GM23338 (cell line): ENCODE results near the gene UBALD1. TPM values are rescaled to one million over a fixed set of nuclear protein-coding genes. Genes with fewer than 3 reads are reported as not detected.

Experiments
- ATAC-seq: fragments of 200-7000 bp; cut with Tn5 transposase; 3 replicates; pipeline ENCODE4 v1.9.1; 2020
- DNase-seq: peaks from one replicate; pipeline ENCODE4 v3.0.0-alpha.2; 2015; ENCODE audit warnings: low spot score
- H2AFZ ChIP-seq: fragments of 200-600 bp; sonication (generic); 2 replicates; pipeline ENCODE4 v1.8.0; 2016; ENCODE audit warnings: antibody characterized with exemption, mild to moderate bottlenecking, moderate library complexity
- H3F3A ChIP-seq: fragments of 200-600 bp; sonication (generic); replicated peaks from 2 replicates; pipeline ENCODE4 v1.8.0; 2017; ENCODE audit warnings: antibody characterized with exemption, mixed run types, low read depth
- H3K27ac ChIP-seq: fragments of 200-600 bp; sonication (generic); 2 replicates; pipeline ENCODE4 v1.6.1; 2016; ENCODE audit warnings: low read depth
- H3K27me3 ChIP-seq: fragments of 200-600 bp; sonication (generic); 2 replicates; pipeline ENCODE4 v1.8.0; 2016; ENCODE audit warnings: mild to moderate bottlenecking, mixed run types, moderate library complexity; ENCODE audit not compliant: insufficient read depth
- H3K36me3 ChIP-seq: fragments of 200-600 bp; sonication (generic); 2 replicates; pipeline ENCODE4 v1.8.0; 2016; ENCODE audit warnings: mild to moderate bottlenecking; ENCODE audit not compliant: insufficient read depth
- H3K4me1 ChIP-seq: fragments of 200-600 bp; sonication (generic); 2 replicates; pipeline ENCODE4 v1.8.0; 2016; ENCODE audit warnings: mild to moderate bottlenecking, moderate library complexity; ENCODE audit not compliant: insufficient read depth
- H3K4me2 ChIP-seq: fragments of 200-600 bp; sonication (generic); 2 replicates; pipeline ENCODE4 v1.7.1; 2017; ENCODE audit warnings: mixed run types
- H3K4me3 ChIP-seq: fragments of 200-600 bp; sonication (generic); 2 replicates; pipeline ENCODE4 v1.6.1; 2016; ENCODE audit warnings: mixed run types
- H3K79me2 ChIP-seq: fragments of 200-600 bp; sonication (generic); replicated peaks from 2 replicates; pipeline ENCODE4 v1.8.0; 2017; ENCODE audit warnings: mild to moderate bottlenecking; ENCODE audit not compliant: insufficient read depth
- H3K9me2 ChIP-seq: fragments of 200-600 bp; sonication (generic); 2 replicates; pipeline ENCODE4 v1.8.0; 2017; ENCODE audit not compliant: insufficient read depth
- H4K20me1 ChIP-seq: fragments of 200-600 bp; sonication (generic); replicated peaks from 2 replicates; pipeline ENCODE4 v1.8.0; 2017; ENCODE audit warnings: mild to moderate bottlenecking; ENCODE audit not compliant: insufficient read depth
- H3K27ac Mint-ChIP-seq: 2 replicates; pipeline ENCODE4 v1.8.0; 2020; ENCODE audit warnings: inconsistent platforms, mild to moderate bottlenecking, moderate library complexity, mixed read lengths
- H3K27me3 Mint-ChIP-seq: 3 replicates; pipeline ENCODE4 v1.8.0; 2022; ENCODE audit warnings: low read depth, mild to moderate bottlenecking, moderate library complexity, mixed read lengths, inconsistent platforms; ENCODE audit not compliant: insufficient read depth, poor library complexity
- H3K36me3 Mint-ChIP-seq: 3 replicates; pipeline ENCODE4 v1.8.0; 2021; ENCODE audit warnings: low read depth, mild to moderate bottlenecking, inconsistent platforms, moderate library complexity, mixed read lengths
- H3K4me1 Mint-ChIP-seq: 3 replicates; pipeline ENCODE4 v1.8.0; 2020; ENCODE audit warnings: mild to moderate bottlenecking, inconsistent platforms, mixed read lengths
- H3K4me3 Mint-ChIP-seq: 3 replicates; pipeline ENCODE4 v1.8.0; 2021; ENCODE audit warnings: moderate library complexity, mild to moderate bottlenecking, inconsistent platforms, mixed read lengths
- H3K9me3 Mint-ChIP-seq: 3 replicates; pipeline ENCODE4 v1.8.0; 2020; ENCODE audit warnings: moderate library complexity, mild to moderate bottlenecking, inconsistent platforms, mixed read lengths
- CREB1 ChIP-seq: fragments of 250-450 bp; sonication (Bioruptor Pico); IDR thresholded peaks from 2 replicates; pipeline ENCODE4 v1.5.0; 2020; ENCODE audit warnings: low read depth, mild to moderate bottlenecking, moderate library complexity
- EZH2 ChIP-seq: fragments of 200-600 bp; sonication (generic); IDR thresholded peaks from one replicate; pipeline ENCODE4 v1.8.0; 2017; ENCODE audit warnings: antibody characterized with exemption, mild to moderate bottlenecking, low read depth; ENCODE audit not compliant: unreplicated experiment
- EZH2phosphoT487 ChIP-seq: fragments of 200-600 bp; sonication (generic); IDR thresholded peaks from one replicate; pipeline ENCODE4 v1.8.1; 2018; ENCODE audit warnings: antibody characterized with exemption; ENCODE audit not compliant: unreplicated experiment
- JUNB ChIP-seq: IDR thresholded peaks from one replicate; pipeline ENCODE4 v1.6.1; 2016; ENCODE audit warnings: antibody characterized with exemption; ENCODE audit not compliant: unreplicated experiment
- NANOG ChIP-seq: IDR thresholded peaks from 2 replicates; pipeline ENCODE4 v1.6.1; 2016; ENCODE audit warnings: antibody characterized with exemption, borderline replicate concordance
- POLR2AphosphoS5 ChIP-seq: IDR thresholded peaks from 2 replicates; pipeline ENCODE4 v1.6.1; 2016; ENCODE audit warnings: antibody characterized with exemption, low read depth
- STAT1 ChIP-seq: IDR thresholded peaks from one replicate; pipeline ENCODE4 v1.6.1; 2016; ENCODE audit warnings: antibody characterized with exemption; ENCODE audit not compliant: unreplicated experiment
- ZNF114 ChIP-seq: fragments of 250-450 bp; sonication (Bioruptor Pico); IDR thresholded peaks from 2 replicates; pipeline ENCODE4 v1.5.0; 2020; ENCODE audit warnings: mild to moderate bottlenecking, moderate library complexity
- ZNF331 ChIP-seq: fragments of 250-450 bp; sonication (Bioruptor Pico); IDR thresholded peaks from 2 replicates; pipeline ENCODE4 v1.5.0; 2020; ENCODE audit warnings: low read depth, mild to moderate bottlenecking, moderate library complexity
- ZNF462 ChIP-seq: fragments of 250-450 bp; sonication (Bioruptor Pico); IDR thresholded peaks from 2 replicates; pipeline ENCODE4 v1.5.0; 2020; ENCODE audit warnings: mild to moderate bottlenecking, moderate library complexity
- polyA plus RNA-seq: library from polyadenylated mRNA; unstranded; fragments of >200 nt; fragmentation: Nextera tagmentation; extraction: Ambion mirVana; gene quantifications from 2 replicates; pipeline ENCODE4 v1.2.1, GENCODE V29; 2016
- total RNA-seq: library from RNA; depleted of rRNA; stranded (reverse); fragments of >200 nt; shearing (Covaris generic); gene quantifications from 2 replicates; pipeline ENCODE4 v1.2.3, GENCODE V29; 2014
- TF ChIP-seq, protein P1 (sequence below): IDR thresholded peaks from one replicate; pipeline ENCODE4 v1.6.1; 2018; ENCODE audit warnings: antibody characterized with exemption; ENCODE audit not compliant: unreplicated experiment
- TF ChIP-seq, protein P2 (sequence below): IDR thresholded peaks from 2 replicates; pipeline ENCODE4 v1.6.1; 2016; ENCODE audit warnings: antibody characterized with exemption
- TF ChIP-seq, protein P3 (sequence below), 2 experiments: fragments of 200-600 bp in 1 of 2; sonication (generic) in 1 of 2; conservative IDR thresholded peaks; 2 replicates each; pipeline versions ENCODE4 v1.5.1 to v1.6.1; 2016 to 2017; ENCODE audit warnings: antibody characterized with exemption in 2 of 2, low read depth in 2 of 2, mild to moderate bottlenecking in 2 of 2, moderate library complexity in 1 of 2

Gene UBALD1
- total and polyA plus RNA-seq, 2 experiments from 2014 or later: 20.7 to 32.8 TPM

DNA sequence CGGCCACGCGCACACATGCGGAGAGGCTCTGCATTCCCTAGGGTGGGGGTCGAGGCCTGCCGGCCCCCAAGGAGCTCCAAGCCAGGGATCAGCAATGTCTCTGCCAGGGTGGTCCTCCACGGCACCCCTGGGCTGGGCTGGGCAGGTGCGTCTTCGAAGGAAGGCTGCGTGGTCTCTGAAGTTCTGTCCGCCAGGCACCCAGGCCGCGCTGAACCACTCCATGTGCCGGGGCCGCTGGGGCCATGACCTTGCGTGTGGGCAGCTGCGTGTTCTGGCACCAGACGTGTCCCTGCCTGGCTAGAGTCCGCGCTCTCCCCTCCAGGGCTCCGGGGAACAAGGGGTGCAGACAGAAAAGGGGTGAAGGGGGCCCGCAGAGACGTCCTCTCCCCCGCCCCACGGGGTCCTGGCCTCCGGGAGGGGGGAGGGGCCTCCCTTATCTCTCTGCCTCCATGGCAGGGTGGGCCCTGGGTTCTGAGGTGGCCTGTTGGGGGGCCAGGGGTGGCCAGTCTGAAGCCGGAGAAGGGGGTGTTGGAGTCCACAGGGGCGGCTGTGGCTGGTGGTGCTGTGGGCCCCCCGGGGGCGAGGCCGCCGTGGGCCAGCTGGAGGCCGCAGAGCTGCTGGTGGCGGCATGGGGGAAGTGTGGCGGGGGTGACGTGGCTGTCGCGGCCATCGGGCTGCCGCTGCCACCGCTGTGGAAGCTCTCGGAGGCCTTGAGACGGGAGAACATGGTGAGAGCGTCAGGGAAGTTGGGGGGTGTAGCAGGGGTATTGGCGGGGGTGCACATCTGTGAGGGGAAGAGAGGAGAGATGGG is 5.3 kb downstream of the UBALD1 start:
- Histone ChIP-seq H3K4me2 (no peak overlapping the region), H3K27me3 (no peaks in the 10 kb centered on the region), H3K27ac (no peak overlapping the region), H3K9me2 (no peaks in the 10 kb centered on the region), H4K20me1 (peaks cover 7% of the 10 kb centered on the region), H3K4me1 (peaks cover 22% of the 10 kb centered on the region), H2AFZ (no peak overlapping the region), H3K36me3 (no peaks in the 10 kb centered on the region), H3K4me3 (no peak overlapping the region), H3F3A (peaks cover 12% of the 10 kb centered on the region), H3K79me2 (peaks cover 42% of the 10 kb centered on the region)
- Mint-ChIP-seq H3K4me1 (peaks cover 16% of the 10 kb centered on the region), H3K27ac (no peak overlapping the region), H3K9me3 (no peaks in the 10 kb centered on the region), H3K27me3 (peaks cover 20% of the 10 kb centered on the region), H3K36me3 (peaks cover 12% of the 10 kb centered on the region), H3K4me3 (no peak overlapping the region)
- DNase-seq (no peak), ATAC-seq (no peak)
- TF ChIP-seq EZH2phosphoT487 (no peak), POLR2AphosphoS5 (no peak), STAT1 (no peak), ZNF114 (CRISPR knock-in tag) (no peak), EZH2 (no peak), JUNB (no peak), NANOG (no peak), ZNF331 (no peak), ZNF462 (CRISPR knock-in tag) (no peak), CREB1 (CRISPR knock-in tag) (no peak)
- TF ChIP-seq, protein P1, sequence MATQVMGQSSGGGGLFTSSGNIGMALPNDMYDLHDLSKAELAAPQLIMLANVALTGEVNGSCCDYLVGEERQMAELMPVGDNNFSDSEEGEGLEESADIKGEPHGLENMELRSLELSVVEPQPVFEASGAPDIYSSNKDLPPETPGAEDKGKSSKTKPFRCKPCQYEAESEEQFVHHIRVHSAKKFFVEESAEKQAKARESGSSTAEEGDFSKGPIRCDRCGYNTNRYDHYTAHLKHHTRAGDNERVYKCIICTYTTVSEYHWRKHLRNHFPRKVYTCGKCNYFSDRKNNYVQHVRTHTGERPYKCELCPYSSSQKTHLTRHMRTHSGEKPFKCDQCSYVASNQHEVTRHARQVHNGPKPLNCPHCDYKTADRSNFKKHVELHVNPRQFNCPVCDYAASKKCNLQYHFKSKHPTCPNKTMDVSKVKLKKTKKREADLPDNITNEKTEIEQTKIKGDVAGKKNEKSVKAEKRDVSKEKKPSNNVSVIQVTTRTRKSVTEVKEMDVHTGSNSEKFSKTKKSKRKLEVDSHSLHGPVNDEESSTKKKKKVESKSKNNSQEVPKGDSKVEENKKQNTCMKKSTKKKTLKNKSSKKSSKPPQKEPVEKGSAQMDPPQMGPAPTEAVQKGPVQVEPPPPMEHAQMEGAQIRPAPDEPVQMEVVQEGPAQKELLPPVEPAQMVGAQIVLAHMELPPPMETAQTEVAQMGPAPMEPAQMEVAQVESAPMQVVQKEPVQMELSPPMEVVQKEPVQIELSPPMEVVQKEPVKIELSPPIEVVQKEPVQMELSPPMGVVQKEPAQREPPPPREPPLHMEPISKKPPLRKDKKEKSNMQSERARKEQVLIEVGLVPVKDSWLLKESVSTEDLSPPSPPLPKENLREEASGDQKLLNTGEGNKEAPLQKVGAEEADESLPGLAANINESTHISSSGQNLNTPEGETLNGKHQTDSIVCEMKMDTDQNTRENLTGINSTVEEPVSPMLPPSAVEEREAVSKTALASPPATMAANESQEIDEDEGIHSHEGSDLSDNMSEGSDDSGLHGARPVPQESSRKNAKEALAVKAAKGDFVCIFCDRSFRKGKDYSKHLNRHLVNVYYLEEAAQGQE: no peak
- TF ChIP-seq, protein P2, sequence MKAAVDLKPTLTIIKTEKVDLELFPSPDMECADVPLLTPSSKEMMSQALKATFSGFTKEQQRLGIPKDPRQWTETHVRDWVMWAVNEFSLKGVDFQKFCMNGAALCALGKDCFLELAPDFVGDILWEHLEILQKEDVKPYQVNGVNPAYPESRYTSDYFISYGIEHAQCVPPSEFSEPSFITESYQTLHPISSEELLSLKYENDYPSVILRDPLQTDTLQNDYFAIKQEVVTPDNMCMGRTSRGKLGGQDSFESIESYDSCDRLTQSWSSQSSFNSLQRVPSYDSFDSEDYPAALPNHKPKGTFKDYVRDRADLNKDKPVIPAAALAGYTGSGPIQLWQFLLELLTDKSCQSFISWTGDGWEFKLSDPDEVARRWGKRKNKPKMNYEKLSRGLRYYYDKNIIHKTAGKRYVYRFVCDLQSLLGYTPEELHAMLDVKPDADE: no peak
- TF ChIP-seq, protein P3, sequence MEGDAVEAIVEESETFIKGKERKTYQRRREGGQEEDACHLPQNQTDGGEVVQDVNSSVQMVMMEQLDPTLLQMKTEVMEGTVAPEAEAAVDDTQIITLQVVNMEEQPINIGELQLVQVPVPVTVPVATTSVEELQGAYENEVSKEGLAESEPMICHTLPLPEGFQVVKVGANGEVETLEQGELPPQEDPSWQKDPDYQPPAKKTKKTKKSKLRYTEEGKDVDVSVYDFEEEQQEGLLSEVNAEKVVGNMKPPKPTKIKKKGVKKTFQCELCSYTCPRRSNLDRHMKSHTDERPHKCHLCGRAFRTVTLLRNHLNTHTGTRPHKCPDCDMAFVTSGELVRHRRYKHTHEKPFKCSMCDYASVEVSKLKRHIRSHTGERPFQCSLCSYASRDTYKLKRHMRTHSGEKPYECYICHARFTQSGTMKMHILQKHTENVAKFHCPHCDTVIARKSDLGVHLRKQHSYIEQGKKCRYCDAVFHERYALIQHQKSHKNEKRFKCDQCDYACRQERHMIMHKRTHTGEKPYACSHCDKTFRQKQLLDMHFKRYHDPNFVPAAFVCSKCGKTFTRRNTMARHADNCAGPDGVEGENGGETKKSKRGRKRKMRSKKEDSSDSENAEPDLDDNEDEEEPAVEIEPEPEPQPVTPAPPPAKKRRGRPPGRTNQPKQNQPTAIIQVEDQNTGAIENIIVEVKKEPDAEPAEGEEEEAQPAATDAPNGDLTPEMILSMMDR (conservative IDR thresholded peaks at IDR 0.05; ENCODE audit: low read depth in 2 of 2): no peak
